Measurements from ENCODE around the gene PGAP6.
A peak's percentile ranks its signal among the peaks of the same experiment; 100 is the strongest.
"Not testable (repeated sequence)": the region's sequence is repeated elsewhere in the genome, so short reads cannot be mapped to it uniquely, and the experiment has no call there.

Gene PGAP6

GRCh38 chr16:363766-364490 is 17.9 kb downstream of the PGAP6 start:
- no peak for DNase-seq

- DNase-seq = no peak
These were observed 18.5 kb downstream of the PGAP6 start for GRCh38 chr16:363110-363765.

- DNase-seq = not testable (repeated sequence)
These were observed 19.1 kb downstream of the PGAP6 start for GRCh38 chr16:362702-362999.

- peak; percentile 53 for DNase-seq
These were observed 19.7 kb downstream of the PGAP6 start for GRCh38 chr16:361872-362701.

GRCh38 chr16:361341-361871 is 20.4 kb downstream of the PGAP6 start:
- DNase-seq = no peak

GRCh38 chr16:360698-361336 is 21.0 kb downstream of the PGAP6 start:
- no peak for DNase-seq

- no peak for DNase-seq
These were observed 21.7 kb downstream of the PGAP6 start for GRCh38 chr16:359871-360697.

GRCh38 chr16:359067-359763 is 22.6 kb downstream of the PGAP6 start:
- DNase-seq = no peak

GRCh38 chr16:356741-357140 is 25.0 kb downstream of the PGAP6 start:
- no peak for DNase-seq

GRCh38 chr16:354971-355461 is 26.8 kb downstream of the PGAP6 start:
- DNase-seq = no peak

- no peak for DNase-seq
These were observed 27.4 kb downstream of the PGAP6 start for GRCh38 chr16:354291-354881.

- no peak for DNase-seq
These were observed 28.1 kb downstream of the PGAP6 start for GRCh38 chr16:353404-354290.

- peak; percentile 93 for DNase-seq
These were observed 29.0 kb downstream of the PGAP6 start, which contains the start of gene AXIN1 for GRCh38 chr16:352547-353403. Gene AXIN1 (minus strand): TSS chr16:352723. CDS start chr16:347025, 5,698 bp downstream.

GRCh38 chr16:351804-352520 is 29.8 kb downstream of the PGAP6 start:
- DNase-seq = no peak

- no peak for DNase-seq
These were observed 31.6 kb downstream of the PGAP6 start for GRCh38 chr16:350203-350602.

GRCh38 chr16:349211-349610 is 32.6 kb downstream of the PGAP6 start:
- no peak for DNase-seq

GRCh38 chr16:348495-348894 is 33.3 kb downstream of the PGAP6 start:
- DNase-seq = not testable (repeated sequence)

- no peak for DNase-seq
These were observed 34.6 kb downstream of the PGAP6 start for GRCh38 chr16:347203-347602.
